Subcutaneous adipose tissue (tissue), 4 donors: Measurements from ENCODE around the gene TBPL2. TPM values are rescaled to one million over a fixed set of nuclear protein-coding genes. Genes with fewer than 3 reads are reported as not detected.

Experiments
- CTCF ChIP-seq: fragments of 450-650 bp; IDR thresholded peaks from one replicate; pipeline ENCODE4 v1.5.1; 2016; ENCODE audit warnings: low read depth, mild to moderate bottlenecking, control low read depth, antibody characterized with exemption, moderate library complexity
- total RNA-seq, 4 donors: library from RNA; depleted of rRNA; stranded (reverse); fragments of >200 nt; gene quantifications; one replicate each; pipeline ENCODE4 v1.1.0, GENCODE V29; 2016

The TBPL2 gene
- total RNA-seq, 4 donors from 2014 or later = not detected

- TF ChIP-seq CTCF = no peak
These were observed 2.2 kb downstream of the TBPL2 start for GRCh38 chr14:55438066-55438683.

GRCh38 chr14:55436931-55437330 is 3.5 kb downstream of the TBPL2 start:
- TF ChIP-seq CTCF = no peak

GRCh38 chr14:55436519-55436918 is 3.9 kb downstream of the TBPL2 start:
- TF ChIP-seq CTCF = no peak

- TF ChIP-seq CTCF = no peak
These were observed 5.6 kb downstream of the TBPL2 start for GRCh38 chr14:55434805-55435174.

- no peak for TF ChIP-seq CTCF
These were observed 6.3 kb downstream of the TBPL2 start for GRCh38 chr14:55433880-55434804.

- TF ChIP-seq CTCF = no peak
These were observed 7.8 kb downstream of the TBPL2 start for GRCh38 chr14:55432628-55433027.

- TF ChIP-seq CTCF = no peak
These were observed 10.3 kb downstream of the TBPL2 start for GRCh38 chr14:55430024-55430690.
